K562 (cell line): Measurements from ENCODE around the gene ARHGAP42. TPM values are rescaled to one million over a fixed set of nuclear protein-coding genes. Genes with fewer than 3 reads are reported as not detected.

Source experiments
- ATAC-seq: fragments of 200-7000 bp; cut with Tn5 transposase; 3 replicates; pipeline ENCODE4 v1.9.1; 2020; ENCODE audit warnings: moderate library complexity
- BruUV-seq: library from RNA; stranded (reverse); fragments of 400-500 nt; replicated peaks from 2 replicates; lab custom pipeline; 2021; lab: Mats Ljungman, UMichigan
- CTCF ChIA-PET: fragments of 300-600 bp; formaldehyde crosslinking; extraction: SDS; loops from one replicate; lab custom pipeline; 2021; ENCODE audit warnings: low intra/inter-chr PET ratio; lab: Yijun Ruan, JAX
- POLR2A ChIA-PET: fragments of 300-600, 350-650 bp; sonication (Branson Sonifier 250); formaldehyde crosslinking; extraction: SDS; loops from one replicate; lab custom pipeline; 2021; ENCODE audit warnings: antibody characterized with exemption, inconsistent platforms; lab: Yijun Ruan, JAX
- DNase-seq, 4 experiments: peaks; one replicate each; pipeline versions ENCODE4 v3.0.0 to v3.0.0-alpha.2; 2011 to 2018; ENCODE audit warnings: low spot score in 3 of 4, mixed read lengths in 3 of 4; ENCODE audit errors: extremely low read depth in 1 of 4
- FAIRE-seq: peaks from 2 replicates; lab custom pipeline; 2011; peaks lifted over from hg19 to GRCh38; lab: Jason Lieb, UNC
- H2AFZ ChIP-seq: 2 replicates; pipeline ENCODE4 v1.6.0; 2011; ENCODE audit warnings: low read depth, low read length, control low read depth, inconsistent platforms
- H3K27ac ChIP-seq: fragments of 200-600 bp; 3 replicates; pipeline ENCODE4 v1.8.0; 2011; ENCODE audit warnings: low read depth, mild to moderate bottlenecking, control low read depth, inconsistent platforms, low read length, moderate library complexity, mixed read lengths; ENCODE audit errors: extremely low read depth
- H3K27me3 ChIP-seq, 2 experiments: fragments of 300-600 bp in 1 of 2; 2 replicates in 1 of 2; 3 replicates in 1 of 2; pipeline versions ENCODE4 v1.6.0 to v1.8.0; 2011; ENCODE audit warnings: inconsistent platforms in 2 of 2, low read length in 2 of 2, mild to moderate bottlenecking in 1 of 2, mixed read lengths in 1 of 2, moderate library complexity in 1 of 2; ENCODE audit not compliant: control insufficient read depth in 2 of 2, insufficient read depth in 2 of 2
- H3K36me3 ChIP-seq: fragments of 300-600 bp; 3 replicates; pipeline ENCODE4 v1.8.0; 2011; ENCODE audit warnings: mild to moderate bottlenecking, low read length, inconsistent platforms; ENCODE audit not compliant: control insufficient read depth, insufficient read depth
- H3K4me1 ChIP-seq, 2 experiments: fragments of 200-600 bp in 1 of 2; replicated peaks in 1 of 2; 2 replicates in 1 of 2; 3 replicates in 1 of 2; pipeline versions ENCODE4 v1.5.1 to v1.8.0; 2011; ENCODE audit warnings: inconsistent platforms in 2 of 2, low read length in 2 of 2, mild to moderate bottlenecking in 1 of 2, mixed read lengths in 1 of 2, moderate library complexity in 1 of 2; ENCODE audit not compliant: control insufficient read depth in 2 of 2, insufficient read depth in 2 of 2
- H3K4me2 ChIP-seq: 2 replicates; pipeline ENCODE4 v1.6.1; 2011; ENCODE audit warnings: low read length, control low read depth, inconsistent platforms, mixed read lengths; ENCODE audit not compliant: insufficient read depth
- H3K4me3 ChIP-seq: fragments of 200-600 bp; sonication (generic), shearing (Covaris generic); 2 replicates; pipeline ENCODE4 v1.5.1; 2016; ENCODE audit warnings: control low read depth, inconsistent platforms
- H3K79me2 ChIP-seq: fragments of 200-600 bp; 3 replicates; pipeline ENCODE4 v1.8.0; 2011; ENCODE audit warnings: low read length, inconsistent platforms; ENCODE audit not compliant: control insufficient read depth, insufficient read depth
- H3K9ac ChIP-seq, 2 experiments: 2 replicates each; pipeline versions ENCODE4 v1.6.0 to v1.6.1; 2011; ENCODE audit warnings: low read depth in 2 of 2, low read length in 2 of 2, control low read depth in 1 of 2, inconsistent platforms in 1 of 2, mild to moderate bottlenecking in 1 of 2, mixed read lengths in 1 of 2; ENCODE audit not compliant: insufficient read depth in 1 of 2
- H3K9me1 ChIP-seq: one replicate; pipeline ENCODE4 v1.6.0; 2011; ENCODE audit warnings: inconsistent platforms, mild to moderate bottlenecking, low read length, moderate library complexity; ENCODE audit not compliant: control insufficient read depth, insufficient read depth
- H3K9me3 ChIP-seq: replicated peaks from 2 replicates; pipeline ENCODE4 v1.5.1; 2011; ENCODE audit warnings: low read depth, low read length, inconsistent platforms; ENCODE audit not compliant: control insufficient read depth, insufficient read depth
- H4K20me1 ChIP-seq: replicated peaks from 2 replicates; pipeline ENCODE4 v1.6.1; 2011; ENCODE audit warnings: low read length, inconsistent platforms, mixed read lengths; ENCODE audit not compliant: control insufficient read depth, insufficient read depth
- MEF2D ChIP-seq: conservative IDR thresholded peaks from 2 replicates; pipeline ENCODE4 v1.6.1; 2016; ENCODE audit warnings: low read depth, missing genetic modification characterization, missing compliant biosample characterization
- PTRF ChIP-seq: fragments of 450-650 bp; IDR thresholded peaks from 2 replicates; pipeline ENCODE4 v1.6.1; 2016; ENCODE audit warnings: mild to moderate bottlenecking, missing genetic modification characterization, missing compliant biosample characterization
- SMAD2 ChIP-seq: fragments of 150-350 bp; IDR thresholded peaks from 2 replicates; pipeline ENCODE4 v1.6.1; 2014; ENCODE audit warnings: low read depth, mild to moderate bottlenecking, low read length
- WHSC1 ChIP-seq: IDR thresholded peaks from one replicate; pipeline ENCODE4 v1.6.1; 2012; ENCODE audit warnings: low read length, control low read depth, inconsistent platforms
- WGBS: fragments of 100-300 bp; shearing (Covaris generic); methylation state at CpG from one replicate; pipeline ENCODE4 v1.1.6; 2016; ENCODE audit warnings: low coverage, mixed read lengths; ENCODE audit not compliant: insufficient coverage; ENCODE audit errors: missing lambda C conversion rate; 5-methylcytosine and 5-hydroxymethylcytosine counted together
- in situ Hi-C: fragments of 300-500 bp; cut with MboI; formaldehyde crosslinking; loops from 4 replicates; pipeline ENCODE4 v1.15.0; 2018; ENCODE audit warnings: inconsistent platforms, mixed read lengths
- intact Hi-C: fragments of 100-400 bp; cut with micrococcal nuclease; formaldehyde crosslinking; loops from 2 replicates; pipeline ENCODE4 v1.14.2; 2022
- polyA plus RNA-seq, 8 experiments: library from polyadenylated mRNA; depleted of rRNA in 4 of 8; stranded (reverse) in 5 of 8; unstranded in 3 of 8; fragments of >200 nt; fragmentation: Nextera tagmentation in 2 of 8; fragmentation: Illumina TruSeq in 1 of 8; extraction: Ambion mirVana in 2 of 8; extraction: Trizol in 1 of 8; gene quantifications; 2 replicates each; pipeline versions ENCODE4 v1.2.1 to v1.2.3, GENCODE V29; 2011 to 2014; ENCODE audit warnings: inconsistent platforms in 1 of 8, missing spikeins in 1 of 8
- total RNA-seq, 7 experiments: library from RNA; depleted of rRNA in 6 of 7; stranded (reverse); fragments of >200 nt in 6 of 7; fragmentation: Illumina TruSeq in 2 of 7; extraction: Trizol in 2 of 7; gene quantifications; 2 replicates each; pipeline versions ENCODE4 v1.2.1 to v1.2.3, GENCODE V29; 2011 to 2021; ENCODE audit warnings: low replicate concordance in 1 of 7
- TF ChIP-seq, protein P1 (sequence below): fragments of 450-650 bp; IDR thresholded peaks from 2 replicates; pipeline ENCODE4 v1.6.1; 2016; ENCODE audit warnings: missing biosample characterization, missing genetic modification characterization
- TF ChIP-seq, protein P2 (sequence below): fragments of 250-450 bp; sonication (Bioruptor Pico); IDR thresholded peaks from 2 replicates; pipeline ENCODE4 v1.8.0; 2021; ENCODE audit warnings: moderate library complexity, mild to moderate bottlenecking, inconsistent platforms
- TF ChIP-seq, protein P3 (sequence below): fragments of 250-450 bp; sonication (Bioruptor Pico); IDR thresholded peaks from 2 replicates; pipeline ENCODE4 v1.4.0; 2020
- TF ChIP-seq, protein P4 (sequence below): fragments of 450-650 bp; conservative IDR thresholded peaks from 2 replicates; pipeline ENCODE4 v1.6.1; 2016; ENCODE audit warnings: missing genetic modification characterization, low read depth, mild to moderate bottlenecking, control low read depth, missing compliant biosample characterization

ARHGAP42 gene
- total and polyA plus RNA-seq, 9 of the 15 experiments (the other 6 are each of a cell fraction or from before 2014, with no cell fraction given): 0.95 to 6.1 (median 2.4) TPM

DNA sequence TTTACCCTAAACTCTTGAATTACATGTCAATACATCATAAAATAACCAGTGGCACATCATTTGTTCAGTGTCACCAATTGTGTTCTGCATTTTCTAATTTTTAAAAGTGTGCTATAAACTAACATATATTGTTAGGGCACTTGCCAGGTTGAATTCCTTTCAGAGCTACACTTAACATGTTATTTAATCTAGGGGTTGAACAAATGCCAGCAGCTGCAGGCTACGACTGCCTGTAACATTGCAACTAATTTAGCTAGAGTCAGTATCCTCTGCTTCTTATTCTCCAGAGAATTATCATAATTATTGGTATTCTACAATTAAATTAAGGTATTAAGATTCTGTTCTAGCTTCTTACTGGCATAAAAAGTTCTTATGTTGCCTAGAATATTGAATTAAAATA lies 46.4 kb upstream of the ARHGAP42 start:
- CTCF ChIA-PET: no interaction called here
- WGBS: 23% methylated on average over 1 of the region's 1 CpG
- in situ Hi-C loops: no loop called here

DNA sequence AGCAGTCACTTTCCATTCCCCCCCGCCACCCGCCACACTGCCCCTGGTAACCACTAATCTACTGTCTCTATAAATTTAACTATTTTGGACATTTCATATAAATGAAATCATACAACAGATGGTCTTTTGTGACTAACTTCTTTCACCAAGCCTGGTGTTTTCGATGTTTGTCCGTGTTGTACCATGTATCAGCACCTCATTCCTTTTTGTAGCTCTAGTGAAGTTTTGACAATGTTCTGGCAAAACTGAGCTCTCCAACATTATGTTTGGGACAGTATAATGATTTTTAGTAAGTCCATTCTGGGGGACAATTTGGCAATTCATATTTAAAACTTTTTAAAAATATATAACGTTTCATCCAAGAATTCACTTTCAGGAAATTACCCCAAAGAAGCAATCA lies 45.6 kb upstream of the ARHGAP42 start:
- POLR2A ChIA-PET: no interaction called here
- intact Hi-C loops: no loop called here
- TF ChIP-seq, protein P1, sequence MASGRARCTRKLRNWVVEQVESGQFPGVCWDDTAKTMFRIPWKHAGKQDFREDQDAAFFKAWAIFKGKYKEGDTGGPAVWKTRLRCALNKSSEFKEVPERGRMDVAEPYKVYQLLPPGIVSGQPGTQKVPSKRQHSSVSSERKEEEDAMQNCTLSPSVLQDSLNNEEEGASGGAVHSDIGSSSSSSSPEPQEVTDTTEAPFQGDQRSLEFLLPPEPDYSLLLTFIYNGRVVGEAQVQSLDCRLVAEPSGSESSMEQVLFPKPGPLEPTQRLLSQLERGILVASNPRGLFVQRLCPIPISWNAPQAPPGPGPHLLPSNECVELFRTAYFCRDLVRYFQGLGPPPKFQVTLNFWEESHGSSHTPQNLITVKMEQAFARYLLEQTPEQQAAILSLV (tag): no peak
- TF ChIP-seq, protein P2, sequence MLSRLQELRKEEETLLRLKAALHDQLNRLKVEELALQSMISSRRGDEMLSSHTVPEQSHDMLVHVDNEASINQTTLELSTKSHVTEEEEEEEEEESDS (CRISPR knock-in tag): no peak
- TF ChIP-seq, protein P3, sequence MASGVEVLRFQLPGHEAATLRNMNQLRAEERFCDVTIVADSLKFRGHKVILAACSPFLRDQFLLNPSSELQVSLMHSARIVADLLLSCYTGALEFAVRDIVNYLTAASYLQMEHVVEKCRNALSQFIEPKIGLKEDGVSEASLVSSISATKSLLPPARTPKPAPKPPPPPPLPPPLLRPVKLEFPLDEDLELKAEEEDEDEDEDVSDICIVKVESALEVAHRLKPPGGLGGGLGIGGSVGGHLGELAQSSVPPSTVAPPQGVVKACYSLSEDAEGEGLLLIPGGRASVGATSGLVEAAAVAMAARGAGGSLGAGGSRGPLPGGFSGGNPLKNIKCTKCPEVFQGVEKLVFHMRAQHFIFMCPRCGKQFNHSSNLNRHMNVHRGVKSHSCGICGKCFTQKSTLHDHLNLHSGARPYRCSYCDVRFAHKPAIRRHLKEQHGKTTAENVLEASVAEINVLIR: no peak
- no peak for TF ChIP-seq MEF2D (tag)
- TF ChIP-seq PTRF (tag): no peak
- no peak for TF ChIP-seq WHSC1
- no peak for TF ChIP-seq SMAD2

More for the DNA sequence above, 46.4 kb upstream of the ARHGAP42 start:
- Histone ChIP-seq H3K36me3 (no peaks in the 10 kb centered on the region), H3K27ac (no peak overlapping the region), H3K4me2 (no peak overlapping the region), H3K9me1 (no peaks in the 10 kb centered on the region), H2AFZ (no peak overlapping the region), H3K27me3 (no peaks in the 10 kb centered on the region), H3K4me3 (no peak overlapping the region), H3K4me1 (peaks cover 0 to 4% of the 10 kb centered on the region in 2 experiments; a peak in 2 of 5 replicates), H3K79me2 (no peaks in the 10 kb centered on the region), H4K20me1 (no peaks in the 10 kb centered on the region), H3K9ac (no peak overlapping the region), H3K9me3 (no peaks in the 10 kb centered on the region)
- intact Hi-C loops: no loop called here
- FAIRE-seq: no peak
- no peak for ATAC-seq
- TF ChIP-seq, protein P4, sequence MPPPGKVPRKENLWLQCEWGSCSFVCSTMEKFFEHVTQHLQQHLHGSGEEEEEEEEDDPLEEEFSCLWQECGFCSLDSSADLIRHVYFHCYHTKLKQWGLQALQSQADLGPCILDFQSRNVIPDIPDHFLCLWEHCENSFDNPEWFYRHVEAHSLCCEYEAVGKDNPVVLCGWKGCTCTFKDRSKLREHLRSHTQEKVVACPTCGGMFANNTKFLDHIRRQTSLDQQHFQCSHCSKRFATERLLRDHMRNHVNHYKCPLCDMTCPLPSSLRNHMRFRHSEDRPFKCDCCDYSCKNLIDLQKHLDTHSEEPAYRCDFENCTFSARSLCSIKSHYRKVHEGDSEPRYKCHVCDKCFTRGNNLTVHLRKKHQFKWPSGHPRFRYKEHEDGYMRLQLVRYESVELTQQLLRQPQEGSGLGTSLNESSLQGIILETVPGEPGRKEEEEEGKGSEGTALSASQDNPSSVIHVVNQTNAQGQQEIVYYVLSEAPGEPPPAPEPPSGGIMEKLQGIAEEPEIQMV (tag): no peak
- TF ChIP-seq, all 486 proteins: peak for 0
- no peak for DNase-seq
- POLR2A ChIA-PET: no interaction called here
- BruUV-seq: no TSS peak

More for the DNA sequence above, 45.6 kb upstream of the ARHGAP42 start:
- Histone ChIP-seq H3K9me1 (no peaks in the 10 kb centered on the region), H3K36me3 (no peaks in the 10 kb centered on the region), H3K27me3 (no peaks in the 10 kb centered on the region), H3K9me3 (no peaks in the 10 kb centered on the region), H3K9ac (no peak overlapping the region), H4K20me1 (no peaks in the 10 kb centered on the region), H3K79me2 (no peaks in the 10 kb centered on the region), H2AFZ (peak overlapping the region; percentile 39; the same call in 1 of the 2 replicates), H3K4me3 (no peak overlapping the region), H3K4me2 (no peak overlapping the region), H3K27ac (no peak overlapping the region), H3K4me1 (no peaks in the 10 kb centered on the region; a peak in 1 of 5 replicates)
- BruUV-seq: no TSS peak
- in situ Hi-C loops: no loop called here
- WGBS: 36% methylated on average over 5 of the region's 5 CpGs
- FAIRE-seq (no peak), DNase-seq (no peak), ATAC-seq (no peak)
- CTCF ChIA-PET: no interaction called here
